HCT116 (cell line): Measurements from ENCODE around the gene PLEKHA5. TPM values are rescaled to one million over a fixed set of nuclear protein-coding genes. Genes with fewer than 3 reads are reported as not detected.

Experiments
- ATAC-seq: fragments of 200-7000 bp; cut with Tn5 transposase; 2 replicates; pipeline ENCODE4 v1.9.1; 2020; ENCODE audit warnings: mild to moderate bottlenecking, moderate library complexity
- BruUV-seq: library from RNA; stranded (reverse); fragments of 400-500 nt; replicated peaks from 2 replicates; lab custom pipeline; 2021; lab: Mats Ljungman, UMichigan
- CTCF ChIA-PET: fragments of 300-600 bp; sonication (Branson Sonifier 250); formaldehyde crosslinking; loops from one replicate; lab custom pipeline; 2021; ENCODE audit warnings: antibody characterized with exemption; lab: Charles Lee
- POLR2A ChIA-PET: fragments of 300-600, 350-600 bp; sonication (Branson Sonifier 250); formaldehyde crosslinking; loops from one replicate; lab custom pipeline; 2021; ENCODE audit warnings: antibody characterized with exemption; lab: Charles Lee
- RAD21 ChIA-PET, 2 experiments: fragments of 300-600 bp; sonication (Branson Sonifier 250); formaldehyde crosslinking; loops; one replicate each; lab custom pipeline; 2023; ENCODE audit warnings: low total read pairs in 2 of 2; ENCODE audit not compliant: uncharacterized antibody in 2 of 2, unreplicated experiment in 2 of 2, low non-redundant PET in 1 of 2; lab: Charles Lee
- DNase-seq: peaks from one replicate; pipeline ENCODE4 v3.0.0-alpha.2; 2010; ENCODE audit warnings: low read depth, low spot score
- H2AFZ ChIP-seq: fragments of 200-600 bp; shearing (Covaris generic), sonication (generic); 2 replicates; pipeline ENCODE4 v1.6.1; 2017; ENCODE audit warnings: low read depth, mixed run types, mixed read lengths, antibody characterized with exemption, low read length; ENCODE audit not compliant: poor library complexity, severe bottlenecking
- H3K27ac ChIP-seq: 2 replicates; pipeline ENCODE4 v1.5.1; 2012; ENCODE audit warnings: low read depth, low read length
- H3K27me3 ChIP-seq: fragments of 200-600 bp; sonication (generic); 2 replicates; pipeline ENCODE4 v1.6.1; 2016; ENCODE audit warnings: mixed run types, low read length, mixed read lengths; ENCODE audit not compliant: insufficient read depth
- H3K36me3 ChIP-seq, 2 experiments: fragments of 200-500 bp in 1 of 2; fragments of 200-600 bp in 1 of 2; sonication (Bioruptor generic) in 1 of 2; sonication (generic) in 1 of 2; 2 replicates each; pipeline versions ENCODE4 v1.5.1 to v1.6.1; 2014 to 2016; ENCODE audit warnings: low read length in 2 of 2, inconsistent platforms in 1 of 2, mixed read lengths in 1 of 2, mixed run types in 1 of 2; ENCODE audit not compliant: insufficient read depth in 2 of 2, control insufficient read depth in 1 of 2
- H3K4me1 ChIP-seq, 2 experiments: fragments of 200-600 bp in 1 of 2; sonication (generic) in 1 of 2; 2 replicates each; pipeline versions ENCODE4 v1.5.1 to v1.6.1; 2012 to 2017; ENCODE audit warnings: low read length in 2 of 2, inconsistent platforms in 1 of 2, mild to moderate bottlenecking in 1 of 2, mixed read lengths in 1 of 2, mixed run types in 1 of 2, moderate library complexity in 1 of 2; ENCODE audit not compliant: insufficient read depth in 2 of 2, control insufficient read depth in 1 of 2
- H3K4me2 ChIP-seq: fragments of 200-600 bp; sonication (generic); 2 replicates; pipeline ENCODE4 v1.6.1; 2017; ENCODE audit warnings: mixed run types, low read length, mixed read lengths
- H3K4me3 ChIP-seq, 2 experiments: fragments of 200-600 bp in 1 of 2; sonication (generic) in 1 of 2; replicated peaks in 1 of 2; 2 replicates each; pipeline ENCODE4 v1.5.1; 2011 to 2016; ENCODE audit warnings: low read length in 2 of 2, control low read depth in 1 of 2, low read depth in 1 of 2, mild to moderate bottlenecking in 1 of 2, mixed read lengths in 1 of 2, mixed run types in 1 of 2
- H3K79me2 ChIP-seq: fragments of 200-600 bp; sonication (generic); 2 replicates; pipeline ENCODE4 v1.6.1; 2017; ENCODE audit warnings: mild to moderate bottlenecking, mixed run types, low read length, moderate library complexity, mixed read lengths; ENCODE audit not compliant: insufficient read depth
- H3K9ac ChIP-seq: fragments of 200-600 bp; sonication (generic); 2 replicates; pipeline ENCODE4 v1.6.1; 2016; ENCODE audit warnings: low read length, mixed read lengths
- H3K9me2 ChIP-seq: fragments of 200-600 bp; sonication (generic), shearing (Covaris generic); 2 replicates; pipeline ENCODE4 v1.6.1; 2017; ENCODE audit warnings: mixed run types, mild to moderate bottlenecking, moderate library complexity; ENCODE audit not compliant: insufficient read depth
- H3K9me3 ChIP-seq, 2 experiments: fragments of 200-500 bp in 1 of 2; fragments of 200-600 bp in 1 of 2; sonication (Bioruptor generic) in 1 of 2; sonication (generic) in 1 of 2; 2 replicates each; pipeline ENCODE4 v1.6.1; 2014 to 2017; ENCODE audit warnings: low read length in 2 of 2, mixed read lengths in 2 of 2, inconsistent platforms in 1 of 2, low read depth in 1 of 2, mild to moderate bottlenecking in 1 of 2, mixed run types in 1 of 2, moderate library complexity in 1 of 2; ENCODE audit not compliant: control insufficient read depth in 1 of 2, insufficient read depth in 1 of 2
- H4K20me1 ChIP-seq: fragments of 200-600 bp; sonication (generic), shearing (Covaris generic); 2 replicates; pipeline ENCODE4 v1.6.1; 2017; ENCODE audit warnings: mixed run types, mild to moderate bottlenecking, moderate library complexity; ENCODE audit not compliant: insufficient read depth
- CBX3 ChIP-seq: IDR thresholded peaks from 2 replicates; pipeline ENCODE4 v1.6.1; 2012; ENCODE audit warnings: low read depth
- EGR1 ChIP-seq: IDR thresholded peaks from 2 replicates; pipeline ENCODE4 v1.6.1; 2012; ENCODE audit warnings: low read depth
- ELF1 ChIP-seq: IDR thresholded peaks from 2 replicates; pipeline ENCODE4 v1.6.1; 2012; ENCODE audit warnings: low read depth, borderline replicate concordance
- EZH2 ChIP-seq: fragments of 200-600 bp; sonication (generic); IDR thresholded peaks from 2 replicates; pipeline ENCODE4 v1.6.1; 2017; ENCODE audit warnings: antibody characterized with exemption, mixed run types
- EZH2phosphoT487 ChIP-seq: fragments of 200-600 bp; IDR thresholded peaks from 2 replicates; pipeline ENCODE4 v1.6.1; 2018; ENCODE audit warnings: antibody characterized with exemption, borderline replicate concordance
- FOSL1 ChIP-seq: IDR thresholded peaks from 2 replicates; pipeline ENCODE4 v1.6.1; 2012; ENCODE audit warnings: low read depth
- JUND ChIP-seq: IDR thresholded peaks from 2 replicates; pipeline ENCODE4 v1.6.1; 2012
- MAX ChIP-seq: IDR thresholded peaks from 2 replicates; pipeline ENCODE4 v1.6.1; 2012
- POLR2A ChIP-seq: IDR thresholded peaks from 2 replicates; pipeline ENCODE4 v1.7.0; 2011; ENCODE audit warnings: borderline replicate concordance; ENCODE audit not compliant: insufficient read depth, insufficient read length; ENCODE audit errors: extremely low read depth
- POLR2AphosphoS5 ChIP-seq: IDR thresholded peaks from 2 replicates; pipeline ENCODE4 v1.6.1; 2011; ENCODE audit warnings: mild to moderate bottlenecking, low read depth, low read length, moderate library complexity
- RAD21 ChIP-seq: IDR thresholded peaks from 2 replicates; pipeline ENCODE4 v1.6.1; 2012; ENCODE audit warnings: low read depth, mild to moderate bottlenecking
- SIN3A ChIP-seq: IDR thresholded peaks from 2 replicates; pipeline ENCODE4 v1.6.1; 2012; ENCODE audit warnings: low read depth
- SP1 ChIP-seq: IDR thresholded peaks from 2 replicates; pipeline ENCODE4 v1.6.1; 2012; ENCODE audit warnings: low read depth
- SRF ChIP-seq: IDR thresholded peaks from 2 replicates; pipeline ENCODE4 v1.6.1; 2012; ENCODE audit warnings: low read depth
- YY1 ChIP-seq: IDR thresholded peaks from 2 replicates; pipeline ENCODE4 v1.6.1; 2011; ENCODE audit warnings: low read length, low read depth, moderate library complexity, mild to moderate bottlenecking; ENCODE audit not compliant: insufficient replicate concordance; ENCODE audit errors: extremely low read depth
- ZFX ChIP-seq: fragments of 450-650 bp; IDR thresholded peaks from 2 replicates; pipeline ENCODE4 v1.6.1; 2017
- intact Hi-C: fragments of 100-400 bp; cut with micrococcal nuclease; formaldehyde crosslinking; loops from 2 replicates; pipeline ENCODE4 v1.10.0; 2022
- total RNA-seq: library from RNA; stranded (reverse); gene quantifications from one replicate; pipeline ENCODE4 v1.2.1, GENCODE V29; 2021; ENCODE audit not compliant: unreplicated experiment
- TF ChIP-seq, protein P1 (sequence below), 3 experiments: fragments of 200-600 bp in 1 of 3; sonication (generic) in 1 of 3; IDR thresholded peaks in 2 of 3; conservative IDR thresholded peaks in 1 of 3; 2 replicates each; pipeline ENCODE4 v1.5.1; 2012 to 2017; ENCODE audit warnings: low read depth in 2 of 3, low read length in 2 of 3, antibody characterized with exemption in 1 of 3, borderline replicate concordance in 1 of 3, control low read depth in 1 of 3, mild to moderate bottlenecking in 1 of 3, mixed read lengths in 1 of 3, mixed run types in 1 of 3, moderate library complexity in 1 of 3; ENCODE audit not compliant: insufficient read depth in 1 of 3
- TF ChIP-seq, protein P2 (sequence below): IDR thresholded peaks from 2 replicates; pipeline ENCODE4 v1.6.1; 2011; ENCODE audit warnings: mild to moderate bottlenecking, low read length, moderate library complexity; ENCODE audit not compliant: insufficient replicate concordance; ENCODE audit errors: extremely low read depth

The PLEKHA5 gene
- total RNA-seq, 1 experiment from 2014 or later, result 18.9 TPM

- TF ChIP-seq EGR1 (no peak), ZFX (no peak), CBX3 (no peak), EZH2phosphoT487 (no peak), EZH2 (no peak), YY1 (no peak), ELF1 (no peak), SIN3A (no peak), SP1 (no peak), RAD21 (no peak)
- Histone ChIP-seq H3K4me2 (no peak overlapping the region), H3K4me3 (no peak overlapping the region), H3K27me3 (no peaks in the 10 kb centered on the region), H2AFZ (no peak overlapping the region), H3K36me3 (no peaks in the 10 kb centered on the region), H3K27ac (no peak overlapping the region), H3K9me2 (no peaks in the 10 kb centered on the region), H3K4me1 (no peaks in the 10 kb centered on the region), H3K79me2 (no peaks in the 10 kb centered on the region), H3K9ac (no peak overlapping the region), H3K9me3 (no peaks in the 10 kb centered on the region), H4K20me1 (no peaks in the 10 kb centered on the region)
- intact Hi-C loops, result no loop called here
- BruUV-seq, result no TSS peak
- ChIA-PET RAD21 (no interaction called here), CTCF (no interaction called here), POLR2A (no interaction called here)
- ATAC-seq, result no peak
- no peak for DNase-seq
Measured at GRCh38 chr12:19261773-19262172, 132.2 kb downstream of the PLEKHA5 start.

- no peaks in the 10 kb centered on the region for H3K79me2 ChIP-seq
- H2AFZ ChIP-seq, result no peak overlapping the region
- TF ChIP-seq POLR2A (no peak), ZFX (no peak), MAX (no peak), FOSL1 (no peak), JUND (no peak), ELF1 (no peak), YY1 (no peak), SP1 (no peak), EZH2phosphoT487 (no peak), SRF (no peak), POLR2AphosphoS5 (no peak), SIN3A (no peak), EZH2 (no peak)
- TF ChIP-seq, protein P1, sequence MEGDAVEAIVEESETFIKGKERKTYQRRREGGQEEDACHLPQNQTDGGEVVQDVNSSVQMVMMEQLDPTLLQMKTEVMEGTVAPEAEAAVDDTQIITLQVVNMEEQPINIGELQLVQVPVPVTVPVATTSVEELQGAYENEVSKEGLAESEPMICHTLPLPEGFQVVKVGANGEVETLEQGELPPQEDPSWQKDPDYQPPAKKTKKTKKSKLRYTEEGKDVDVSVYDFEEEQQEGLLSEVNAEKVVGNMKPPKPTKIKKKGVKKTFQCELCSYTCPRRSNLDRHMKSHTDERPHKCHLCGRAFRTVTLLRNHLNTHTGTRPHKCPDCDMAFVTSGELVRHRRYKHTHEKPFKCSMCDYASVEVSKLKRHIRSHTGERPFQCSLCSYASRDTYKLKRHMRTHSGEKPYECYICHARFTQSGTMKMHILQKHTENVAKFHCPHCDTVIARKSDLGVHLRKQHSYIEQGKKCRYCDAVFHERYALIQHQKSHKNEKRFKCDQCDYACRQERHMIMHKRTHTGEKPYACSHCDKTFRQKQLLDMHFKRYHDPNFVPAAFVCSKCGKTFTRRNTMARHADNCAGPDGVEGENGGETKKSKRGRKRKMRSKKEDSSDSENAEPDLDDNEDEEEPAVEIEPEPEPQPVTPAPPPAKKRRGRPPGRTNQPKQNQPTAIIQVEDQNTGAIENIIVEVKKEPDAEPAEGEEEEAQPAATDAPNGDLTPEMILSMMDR (IDR thresholded peaks at IDR 0.05 in 2 of 3, conservative IDR thresholded peaks at IDR 0.05 in 1 of 3; ENCODE audit: borderline replicate concordance in 1 of 3, insufficient read depth in 1 of 3, low read depth in 2 of 3, low read length in 2 of 3), result no peak
- TF ChIP-seq, protein P2, sequence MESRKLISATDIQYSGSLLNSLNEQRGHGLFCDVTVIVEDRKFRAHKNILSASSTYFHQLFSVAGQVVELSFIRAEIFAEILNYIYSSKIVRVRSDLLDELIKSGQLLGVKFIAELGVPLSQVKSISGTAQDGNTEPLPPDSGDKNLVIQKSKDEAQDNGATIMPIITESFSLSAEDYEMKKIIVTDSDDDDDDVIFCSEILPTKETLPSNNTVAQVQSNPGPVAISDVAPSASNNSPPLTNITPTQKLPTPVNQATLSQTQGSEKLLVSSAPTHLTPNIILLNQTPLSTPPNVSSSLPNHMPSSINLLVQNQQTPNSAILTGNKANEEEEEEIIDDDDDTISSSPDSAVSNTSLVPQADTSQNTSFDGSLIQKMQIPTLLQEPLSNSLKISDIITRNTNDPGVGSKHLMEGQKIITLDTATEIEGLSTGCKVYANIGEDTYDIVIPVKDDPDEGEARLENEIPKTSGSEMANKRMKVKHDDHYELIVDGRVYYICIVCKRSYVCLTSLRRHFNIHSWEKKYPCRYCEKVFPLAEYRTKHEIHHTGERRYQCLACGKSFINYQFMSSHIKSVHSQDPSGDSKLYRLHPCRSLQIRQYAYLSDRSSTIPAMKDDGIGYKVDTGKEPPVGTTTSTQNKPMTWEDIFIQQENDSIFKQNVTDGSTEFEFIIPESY, result no peak
Measured at GRCh38 chr12:19263672-19264071, 134.1 kb downstream of the PLEKHA5 start.

More at GRCh38 chr12:19263672-19264071, 134.1 kb downstream of the PLEKHA5 start:
- Histone ChIP-seq H3K36me3 (no peaks in the 10 kb centered on the region), H3K4me1 (no peaks in the 10 kb centered on the region), H3K4me2 (no peak overlapping the region), H3K9me2 (no peaks in the 10 kb centered on the region), H3K9ac (no peak overlapping the region), H3K4me3 (no peak overlapping the region), H3K9me3 (no peaks in the 10 kb centered on the region), H4K20me1 (no peaks in the 10 kb centered on the region), H3K27ac (no peak overlapping the region), H3K27me3 (no peaks in the 10 kb centered on the region)
- ChIA-PET RAD21 (no interaction called here), CTCF (no interaction called here), POLR2A (no interaction called here)
- no TSS peak for BruUV-seq
- intact Hi-C loops, result no loop called here
- DNase-seq (no peak), ATAC-seq (no peak)
